HepG2 (cell line): ENCODE results near the gene DCUN1D3. TPM values are rescaled to one million over a fixed set of nuclear protein-coding genes. Genes with fewer than 3 reads are reported as not detected.

Source experiments
- CERS6 ChIP-seq: sonication (generic); formaldehyde crosslinking; IDR thresholded peaks from 2 replicates; pipeline ENCODE4 v1.5.0; 2020; ENCODE audit warnings: missing genetic modification reagents
- HES4 ChIP-seq: sonication (generic); formaldehyde crosslinking; IDR thresholded peaks from 2 replicates; pipeline ENCODE4 v1.9.0; 2021; ENCODE audit warnings: mild to moderate bottlenecking, missing genetic modification reagents, borderline replicate concordance
- HMGXB3 ChIP-seq: sonication (generic); formaldehyde crosslinking; IDR thresholded peaks from 2 replicates; pipeline ENCODE4 v1.4.0; 2020; ENCODE audit warnings: missing genetic modification reagents, borderline replicate concordance
- MNT ChIP-seq: fragments of 450-650 bp; IDR thresholded peaks from 2 replicates; pipeline ENCODE4 v1.6.1; 2016
- NFAT5 ChIP-seq: sonication (generic); formaldehyde crosslinking; IDR thresholded peaks from 2 replicates; pipeline ENCODE4 v1.4.0; 2020; ENCODE audit warnings: missing genetic modification reagents
- POLR2AphosphoS5 ChIP-seq: IDR thresholded peaks from 2 replicates; pipeline ENCODE4 v1.6.1; 2012; ENCODE audit warnings: low read depth, low read length
- SETDB1 ChIP-seq: sonication (generic); formaldehyde crosslinking; IDR thresholded peaks from 2 replicates; pipeline ENCODE4 v1.5.1; 2020; ENCODE audit warnings: missing genetic modification reagents, mild to moderate bottlenecking, borderline replicate concordance
- ZFAT ChIP-seq: sonication (generic); formaldehyde crosslinking; conservative IDR thresholded peaks from 2 replicates; pipeline ENCODE4 v1.8.1; 2023; ENCODE audit warnings: missing genetic modification reagents, inconsistent platforms
- ZNF121 ChIP-seq: sonication (generic); formaldehyde crosslinking; IDR thresholded peaks from 2 replicates; pipeline ENCODE4 v1.5.0; 2020; ENCODE audit warnings: mild to moderate bottlenecking, missing genetic modification reagents
- ZNF350 ChIP-seq: sonication (generic); formaldehyde crosslinking; IDR thresholded peaks from 2 replicates; pipeline ENCODE4 v1.4.0; 2020; ENCODE audit warnings: mild to moderate bottlenecking, low read depth, missing genetic modification reagents, borderline replicate concordance
- ZNF503 ChIP-seq: sonication (generic); formaldehyde crosslinking; IDR thresholded peaks from 2 replicates; pipeline ENCODE4 v1.4.0; 2020; ENCODE audit warnings: missing genetic modification reagents
- ZNF773 ChIP-seq: sonication (generic); formaldehyde crosslinking; IDR thresholded peaks from 2 replicates; pipeline ENCODE4 v1.4.0; 2020; ENCODE audit warnings: missing genetic modification reagents, borderline replicate concordance
- polyA plus RNA-seq, 8 experiments: library from polyadenylated mRNA; depleted of rRNA in 3 of 8; stranded (reverse) in 7 of 8; unstranded in 1 of 8; fragments of >200 nt; fragmentation: Illumina TruSeq in 4 of 8; extraction: Trizol in 4 of 8; gene quantifications; 2 replicates each; pipeline versions ENCODE4 v1.2.1 to v1.2.3, GENCODE V29; 2011 to 2016; ENCODE audit warnings: low read depth in 4 of 8, missing spikeins in 1 of 8, mixed read lengths in 1 of 8; ENCODE audit not compliant: insufficient read depth in 1 of 8
- total RNA-seq, 5 experiments: library from RNA; depleted of rRNA; stranded (reverse); fragments of >200 nt; fragmentation: Illumina TruSeq; extraction: Trizol; gene quantifications; 2 replicates each; pipeline ENCODE4 v1.2.3, GENCODE V29; 2016; ENCODE audit warnings: low read depth in 1 of 5

Gene DCUN1D3
- total and polyA plus RNA-seq, 2 of the 13 experiments (the other 11 are each of a cell fraction or from before 2014, with no cell fraction given) = 5.0 to 19.3 TPM

- TF ChIP-seq MNT = peak; percentile 68
- no peak for TF ChIP-seq SETDB1 (CRISPR knock-in tag)
- TF ChIP-seq NFAT5 (CRISPR knock-in tag) = peak; percentile 59
- TF ChIP-seq ZFAT (CRISPR knock-in tag) = peak; percentile 63; the same call in 1 of the 2 replicates
- no peak; the same call in none of the 2 replicates for TF ChIP-seq CERS6 (CRISPR knock-in tag)
- TF ChIP-seq POLR2AphosphoS5 = peak; percentile 96
- TF ChIP-seq HMGXB3 (CRISPR knock-in tag) = peak; percentile 94; the same call in 1 of the 2 replicates
- peak; percentile 98 for TF ChIP-seq HES4 (CRISPR knock-in tag)
- TF ChIP-seq ZNF773 (CRISPR knock-in tag) = peak; percentile 54
- TF ChIP-seq ZNF121 (CRISPR knock-in tag) = peak; percentile 34; the same call in 1 of the 2 replicates
- peak; percentile 99 for TF ChIP-seq ZNF350 (CRISPR knock-in tag)
- peak; percentile 61 for TF ChIP-seq ZNF503 (CRISPR knock-in tag)
Measured at GRCh38 chr16:20806168-20807050, 93.7 kb downstream of the DCUN1D3 start, which contains the start of the genes ERI2 and REXO5 (continued).
